Endothelial cell of umbilical vein (primary cell): ENCODE results near the gene PIGZ. TPM values are rescaled to one million over a fixed set of nuclear protein-coding genes. Genes with fewer than 3 reads are reported as not detected.

Source experiments
- BruUV-seq: library from RNA; stranded (reverse); fragments of 400-500 nt; replicated peaks from 2 replicates; lab custom pipeline; 2021; lab: Mats Ljungman, UMichigan
- CTCF ChIA-PET: fragments of 300-600, 350-600 bp; sonication (Branson Sonifier 250); formaldehyde crosslinking; loops from one replicate; lab custom pipeline; 2021; ENCODE audit warnings: antibody characterized with exemption, inconsistent platforms; lab: Charles Lee
- POLR2A ChIA-PET: fragments of 300-600, 350-600 bp; sonication (Branson Sonifier 250); formaldehyde crosslinking; loops from one replicate; lab custom pipeline; 2021; ENCODE audit warnings: antibody characterized with exemption, inconsistent platforms; lab: Charles Lee
- DNase-seq: peaks from one replicate; pipeline ENCODE4 v3.0.0-alpha.2; 2011; ENCODE audit warnings: low read depth, low spot score
- FAIRE-seq: peaks from 2 replicates; lab custom pipeline; 2011; peaks lifted over from hg19 to GRCh38; lab: Jason Lieb, UNC
- H2AFZ ChIP-seq: 2 replicates; pipeline ENCODE4 v1.6.0; 2012; ENCODE audit warnings: low read depth, low read length, control low read depth, inconsistent platforms
- H3K27ac ChIP-seq: 2 replicates; pipeline ENCODE4 v1.5.1; 2011; ENCODE audit warnings: low read depth, mild to moderate bottlenecking, control low read depth, low read length, moderate library complexity; ENCODE audit not compliant: insufficient read depth
- H3K27me3 ChIP-seq, 2 experiments: 2 replicates each; pipeline versions ENCODE4 v1.6.0 to v1.6.1; 2011; ENCODE audit warnings: low read length in 2 of 2, mixed read lengths in 1 of 2; ENCODE audit not compliant: control insufficient read depth in 2 of 2, insufficient read depth in 2 of 2
- H3K36me3 ChIP-seq, 2 experiments: 2 replicates in 1 of 2; 3 replicates in 1 of 2; pipeline ENCODE4 v1.5.1; 2011; ENCODE audit warnings: low read length in 2 of 2, mild to moderate bottlenecking in 1 of 2, moderate library complexity in 1 of 2; ENCODE audit not compliant: control insufficient read depth in 2 of 2, insufficient read depth in 2 of 2; ENCODE audit errors: extremely low read depth in 1 of 2
- H3K4me1 ChIP-seq: 3 replicates; pipeline ENCODE4 v1.5.1; 2011; ENCODE audit warnings: mild to moderate bottlenecking, low read length; ENCODE audit not compliant: control insufficient read depth, insufficient read depth; ENCODE audit errors: extremely low read depth
- H3K4me2 ChIP-seq: 2 replicates; pipeline ENCODE4 v1.6.1; 2011; ENCODE audit warnings: low read length, control low read depth, mixed read lengths; ENCODE audit not compliant: insufficient read depth
- H3K4me3 ChIP-seq, 3 experiments: fragments of 200-600 bp in 1 of 3; sonication (generic), shearing (Covaris generic) in 1 of 3; replicated peaks in 1 of 3; 2 replicates each; pipeline ENCODE4 v1.5.1; 2011 to 2016; ENCODE audit warnings: control low read depth in 3 of 3, low read length in 3 of 3, mild to moderate bottlenecking in 2 of 3, inconsistent platforms in 1 of 3, low read depth in 1 of 3, moderate library complexity in 1 of 3; ENCODE audit not compliant: insufficient read depth in 1 of 3
- H3K79me2 ChIP-seq: 2 replicates; pipeline ENCODE4 v1.6.0; 2012; ENCODE audit warnings: low read length, inconsistent platforms; ENCODE audit not compliant: control insufficient read depth, insufficient read depth
- H3K9ac ChIP-seq: replicated peaks from 2 replicates; pipeline ENCODE3; 2011; ENCODE audit warnings: low read length, control low read depth; ENCODE audit not compliant: insufficient read depth; ENCODE audit errors: extremely low read depth
- H3K9me1 ChIP-seq: replicated peaks from 3 replicates; pipeline ENCODE4 v1.6.0; 2011; ENCODE audit warnings: mild to moderate bottlenecking, low read length; ENCODE audit not compliant: control insufficient read depth, insufficient read depth; ENCODE audit errors: extremely low read depth
- H3K9me3 ChIP-seq: replicated peaks from 2 replicates; pipeline ENCODE4 v1.5.1; 2012; ENCODE audit warnings: low read length, inconsistent platforms; ENCODE audit not compliant: control insufficient read depth, insufficient read depth
- H4K20me1 ChIP-seq: replicated peaks from 2 replicates; pipeline ENCODE3; 2011; ENCODE audit warnings: mild to moderate bottlenecking, low read length; ENCODE audit not compliant: control insufficient read depth, insufficient read depth; ENCODE audit errors: extremely low read depth
- EZH2 ChIP-seq: IDR thresholded peaks from 2 replicates; pipeline ENCODE4 v1.6.1; 2012; ENCODE audit warnings: borderline replicate concordance, low read depth, mild to moderate bottlenecking, moderate library complexity, low read length, inconsistent platforms; ENCODE audit not compliant: severe bottlenecking
- GATA2 ChIP-seq: IDR thresholded peaks from 2 replicates; pipeline ENCODE4 v1.7.0; 2011; ENCODE audit warnings: low read depth, mild to moderate bottlenecking, moderate library complexity, mixed read lengths, low read length; ENCODE audit not compliant: insufficient read length, insufficient read depth
- JUN ChIP-seq: IDR thresholded peaks from 2 replicates; pipeline ENCODE4 v1.6.1; 2011; ENCODE audit warnings: borderline replicate concordance, low read depth; ENCODE audit not compliant: insufficient read length, insufficient read depth
- MYC ChIP-seq: IDR thresholded peaks from one replicate; pipeline ENCODE4 v1.6.1; 2011; ENCODE audit warnings: mild to moderate bottlenecking, low read depth, low read length
- POLR2AphosphoS5 ChIP-seq: IDR thresholded peaks from 2 replicates; pipeline ENCODE4 v1.6.1; 2012; ENCODE audit warnings: low read depth, mild to moderate bottlenecking, control low read depth, low read length, moderate library complexity; ENCODE audit not compliant: insufficient read depth
- dilution Hi-C: fragments of 300-500 bp; cut with MboI; formaldehyde crosslinking; loops from one replicate; pipeline ENCODE4 v1.15.0; 2019; ENCODE audit warnings: low sequenced_read_pairs; ENCODE audit not compliant: extremely low pct_ligation_motif_present
- intact Hi-C: fragments of 100-400 bp; cut with micrococcal nuclease; formaldehyde crosslinking; loops from one replicate; pipeline ENCODE4 v1.10.0; 2022
- polyA plus RNA-seq, 4 experiments: library from polyadenylated mRNA; depleted of rRNA in 3 of 4; stranded (reverse) in 3 of 4; unstranded in 1 of 4; fragments of >200 nt; gene quantifications; 2 replicates each; pipeline versions ENCODE4 v1.2.1 to v1.2.3, GENCODE V29; 2011 to 2012; ENCODE audit warnings: missing spikeins in 1 of 4
- total RNA-seq: library from RNA; stranded (reverse); gene quantifications from 2 replicates; pipeline ENCODE4 v1.2.3, GENCODE V29; 2021

The PIGZ gene
- total and polyA plus RNA-seq, 2 donors (not counting 3 experiments of a cell fraction or from before 2014, with no cell fraction given) = 6.0 to 6.5 TPM

DNA sequence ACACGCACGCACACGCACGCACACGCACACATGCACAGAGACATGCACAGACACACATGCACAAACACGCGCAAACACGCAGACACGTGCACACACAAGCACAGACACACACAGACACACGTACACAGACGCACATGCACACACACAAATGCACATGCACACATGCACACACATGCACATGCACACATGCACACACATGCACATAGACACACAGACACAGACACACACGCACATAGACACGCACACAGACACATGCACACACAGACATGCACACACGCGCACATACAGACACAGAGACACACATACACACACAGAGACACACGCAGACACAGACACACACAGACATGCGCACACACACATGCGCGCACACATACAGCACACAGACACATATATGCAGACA lies 26.4 kb upstream of the PIGZ start:
- Histone ChIP-seq H3K36me3 (no peaks in the 10 kb centered on the region), H4K20me1 (no peaks in the 10 kb centered on the region), H3K4me3 (no peak overlapping the region), H3K79me2 (no peaks in the 10 kb centered on the region), H3K27me3 (no peaks in the 10 kb centered on the region), H3K9ac (no peak overlapping the region), H3K9me3 (no peaks in the 10 kb centered on the region), H3K27ac (no peak overlapping the region), H2AFZ (no peak overlapping the region), H3K4me1 (no peaks in the 10 kb centered on the region), H3K9me1 (no peaks in the 10 kb centered on the region), H3K4me2 (no peak overlapping the region)
- dilution Hi-C loops = no loop called here
- ChIA-PET POLR2A (no interaction called here), CTCF (no interaction called here)
- no peak for FAIRE-seq
- intact Hi-C loops = no loop called here
- BruUV-seq = no TSS peak
- DNase-seq = no peak
- no peak for TF ChIP-seq JUN
- no peak for TF ChIP-seq EZH2

DNA sequence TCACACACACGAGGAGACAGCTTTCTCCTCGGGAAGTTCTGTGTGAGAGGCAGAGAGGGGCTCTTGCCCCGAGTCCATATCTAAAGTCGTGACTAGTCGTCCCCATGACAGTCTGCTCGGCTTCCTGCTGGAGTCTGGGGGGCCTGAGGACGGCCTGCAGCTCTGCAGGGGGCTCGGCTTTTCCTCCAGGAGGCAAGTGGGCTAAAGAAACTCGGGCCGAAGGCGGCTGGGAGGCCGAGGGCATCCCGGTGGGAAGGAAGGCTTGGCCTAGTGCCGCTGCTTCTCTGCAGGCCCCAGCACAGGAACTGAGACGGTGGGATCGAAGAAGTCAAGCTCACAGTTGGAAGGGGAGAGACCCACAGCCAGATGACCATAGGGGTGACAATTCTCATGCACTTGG lies 25.4 kb upstream of the PIGZ start:
- Histone ChIP-seq H3K36me3 (no peaks in the 10 kb centered on the region), H3K27me3 (no peaks in the 10 kb centered on the region), H3K79me2 (no peaks in the 10 kb centered on the region), H3K4me3 (no peak overlapping the region), H4K20me1 (no peaks in the 10 kb centered on the region), H3K4me2 (no peak overlapping the region), H2AFZ (no peak overlapping the region), H3K9me1 (no peaks in the 10 kb centered on the region), H3K27ac (no peak overlapping the region), H3K9me3 (no peaks in the 10 kb centered on the region), H3K9ac (no peak overlapping the region), H3K4me1 (no peaks in the 10 kb centered on the region)
- dilution Hi-C loops = no loop called here
- POLR2A ChIA-PET = interaction anchor here (1.4 kb wide), 1 partner anchor 9 kb away, joined by 3 read pairs; no protein-coding TSS in a partner anchor
- DNase-seq (no peak), FAIRE-seq (no peak)
- BruUV-seq = no TSS peak
- intact Hi-C loops = no loop called here
- CTCF ChIA-PET = interaction anchor here (1.4 kb wide), 1 partner anchor 9 kb away, joined by 5 read pairs; no protein-coding TSS in a partner anchor
- TF ChIP-seq POLR2AphosphoS5 (no peak), MYC (no peak), EZH2 (no peak), GATA2 (no peak)
